ENCODE measurements around the gene KHK. TPM values are rescaled to one million over a fixed set of nuclear protein-coding genes. Genes with fewer than 3 reads are reported as not detected.

KHK gene
- total and polyA plus RNA-seq, 9 of the 15 experiments (the other 6 are each of a cell fraction or from before 2014, with no cell fraction given): 1.5 to 10.7 (median 5.2) TPM

GRCh38 chr2:27133195-27133875 lies 46.8 kb downstream of the KHK start:
- Histone ChIP-seq H3K36me3 (ENCODE audit: control insufficient read depth, insufficient read depth, low read length) (peaks cover 42% of the 10 kb centered on the region; the same call in 2 of the 3 replicates), H3K4me3 (peak overlapping the region; percentile 98), H3K4me2 (ENCODE audit: insufficient read depth, low read length) (peak overlapping the region; percentile 80), H3K79me2 (ENCODE audit: control insufficient read depth, insufficient read depth, low read length) (peaks cover 21% of the 10 kb centered on the region), H3K27me3 (ENCODE audit: control insufficient read depth in 2 of 2, insufficient read depth in 2 of 2, low read length in 2 of 2) (no peaks in the 10 kb centered on the region), H3K9ac (ENCODE audit: insufficient read depth in 1 of 2, low read depth in 2 of 2, low read length in 2 of 2) (peak overlapping the region; percentile 95 to 99), H3K9me3 (replicated peaks; ENCODE audit: control insufficient read depth, insufficient read depth, low read depth, low read length) (no peaks in the 10 kb centered on the region; the same call in 1 of the 2 replicates), H4K20me1 (replicated peaks; ENCODE audit: control insufficient read depth, insufficient read depth, low read length) (no peaks in the 10 kb centered on the region; the same call in 1 of the 2 replicates), H3K4me1 (replicated peaks in 1 of 2; ENCODE audit: control insufficient read depth in 2 of 2, insufficient read depth in 2 of 2, low read length in 2 of 2) (peaks cover 15 to 35% of the 10 kb centered on the region in 2 experiments; a peak in 4 of 5 replicates), H2AFZ (ENCODE audit: low read depth, low read length) (no peak overlapping the region), H3K27ac (ENCODE audit: extremely low read depth, low read depth, low read length) (peak overlapping the region; percentile 85; the same call in 2 of the 3 replicates), H3K9me1 (ENCODE audit: control insufficient read depth, insufficient read depth, low read length) (peaks cover 8% of the 10 kb centered on the region)
- DNase-seq (ENCODE audit: extremely low read depth in 1 of 4, low spot score in 3 of 4) (peak in 3 of 4 experiments; percentile 30 to 38 (median 34)), FAIRE-seq (no peak), ATAC-seq (0 out of 3 replicates have a peak, but pooled peaks have one; percentile 1)
- WGBS (ENCODE audit: insufficient coverage, low coverage, missing lambda C conversion rate): 33% methylated on average over 12 of the region's 14 CpGs
- CTCF ChIA-PET (ENCODE audit: low intra/inter-chr PET ratio): interaction anchor here (0.5 to 1.3 kb wide), 3 partner anchors 9 to 58 kb away, joined by 3 to 5 read pairs (median 3); no protein-coding TSS in a partner anchor
- no peak for TF ChIP-seq CBX1 (IDR thresholded peaks at IDR 0.05; ENCODE audit: low read depth)
- TF ChIP-seq PTTG1 (tag; IDR thresholded peaks at IDR 0.05; ENCODE audit: low read depth): no peak
- no peak for TF ChIP-seq HNRNPUL1 (IDR thresholded peaks at IDR 0.05; ENCODE audit: low read length)
- TF ChIP-seq ZBTB33 (CRISPR knock-in tag; IDR thresholded peaks at IDR 0.05): no peak
- TF ChIP-seq NONO (IDR thresholded peaks at IDR 0.05; ENCODE audit: low read depth in 2 of 2, low read length in 1 of 2): no peak
- no peak for TF ChIP-seq SFPQ (IDR thresholded peaks at IDR 0.05; ENCODE audit: low read depth, low read length)
- no peak for TF ChIP-seq ZNF707 (CRISPR knock-in tag; conservative IDR thresholded peaks at IDR 0.05)
- TF ChIP-seq EZH2 (IDR thresholded peaks at IDR 0.05; ENCODE audit: borderline replicate concordance, low read depth, low read length): no peak
- TF ChIP-seq ELF1 (tag; IDR thresholded peaks at IDR 0.05): no peak
- no peak for TF ChIP-seq MBD2 (IDR thresholded peaks at IDR 0.05; ENCODE audit: borderline replicate concordance, low read depth)
- TF ChIP-seq BHLHE40 (IDR thresholded peaks at IDR 0.05; ENCODE audit: low read length): no peak
- no peak for TF ChIP-seq ZNF146 (CRISPR knock-in tag; IDR thresholded peaks at IDR 0.05; ENCODE audit: unreplicated experiment)
- peak; percentile 66 for TF ChIP-seq NFIC (IDR thresholded peaks at IDR 0.05)
- TF ChIP-seq MAX (CRISPR knock-in tag; IDR thresholded peaks at IDR 0.05): 0 out of 2 replicates have a peak, but pooled peaks have one; percentile 5
- 0 out of 2 replicates have a peak, but pooled peaks have one; percentile 18 for TF ChIP-seq DEAF1 (CRISPR knock-in tag; IDR thresholded peaks at IDR 0.05)
- TF ChIP-seq ATF7 (IDR thresholded peaks at IDR 0.05): no peak
- TSS peak; percentile 66 for BruUV-seq (replicated peaks)
- in situ Hi-C loops (cut with MboI): no loop called here
- intact Hi-C loops (cut with micrococcal nuclease): no loop called here
- POLR2A ChIA-PET: interaction anchor here (0.5 to 2.1 kb wide), 7 partner anchors 9 to 281 kb away, joined by 3 to 12 read pairs (median 4); partner anchors contain the start of gene ABHD1
